ENCODE data around the gene COL4A2.
A peak's percentile ranks its signal among the peaks of the same experiment; 100 is the strongest.

The COL4A2 gene

GRCh38 chr13:110341445-110342244, 34.6 kb downstream of the COL4A2 start:
- DNase-seq = no peak

DNA sequence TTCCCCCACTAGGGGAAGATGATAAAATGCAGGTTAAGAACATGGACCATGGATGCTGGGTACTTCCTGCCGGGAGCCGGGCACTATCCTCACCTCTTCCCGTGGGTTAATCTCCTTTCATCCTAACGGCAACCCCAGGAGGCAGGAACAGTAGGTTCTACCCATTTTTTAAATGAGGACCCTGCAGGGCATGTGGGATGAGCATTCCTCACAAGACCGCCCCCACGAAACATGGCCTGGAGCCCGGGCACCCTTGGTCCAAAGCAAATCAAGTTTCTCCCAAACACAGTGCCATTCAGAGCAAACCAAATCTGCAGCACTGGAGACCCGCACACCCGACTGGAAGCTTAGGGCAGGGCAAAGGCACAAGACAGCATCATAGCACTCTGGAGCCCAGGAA, 35.4 kb downstream of the COL4A2 start:
- no peak for DNase-seq

DNA sequence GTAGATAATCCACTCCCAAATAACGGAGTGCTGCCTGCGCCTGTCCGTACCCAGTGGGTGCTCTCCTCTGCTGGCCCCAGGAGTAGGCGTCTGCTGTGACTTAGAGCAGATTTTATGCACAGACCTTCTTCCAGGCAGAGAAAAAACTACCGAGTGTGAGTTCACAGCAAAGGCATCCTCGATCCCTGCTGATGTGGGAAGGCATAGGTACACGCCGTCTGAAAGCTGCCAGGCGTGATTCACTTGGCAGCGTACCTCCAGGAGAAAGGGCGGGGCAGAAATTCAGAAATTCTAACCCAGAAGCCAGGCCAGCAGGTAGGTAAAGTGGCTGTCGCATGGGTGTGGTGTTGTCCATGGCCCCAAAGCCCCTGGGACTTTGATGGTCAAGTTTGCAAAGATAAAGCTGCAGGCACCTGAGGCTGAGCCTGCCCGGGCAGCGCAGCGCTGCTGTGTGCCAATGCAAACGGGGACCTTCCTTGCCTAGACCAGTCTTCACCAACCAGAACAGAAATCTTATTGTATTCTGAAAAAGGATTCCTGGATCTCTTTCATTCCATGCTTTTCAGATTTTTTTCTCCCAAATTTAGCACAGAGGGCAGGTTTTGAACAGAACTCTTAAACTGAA, 36.3 kb downstream of the COL4A2 start:
- DNase-seq = no peak

GRCh38 chr13:110344320-110344719, 37.2 kb downstream of the COL4A2 start:
- DNase-seq = no peak

DNA sequence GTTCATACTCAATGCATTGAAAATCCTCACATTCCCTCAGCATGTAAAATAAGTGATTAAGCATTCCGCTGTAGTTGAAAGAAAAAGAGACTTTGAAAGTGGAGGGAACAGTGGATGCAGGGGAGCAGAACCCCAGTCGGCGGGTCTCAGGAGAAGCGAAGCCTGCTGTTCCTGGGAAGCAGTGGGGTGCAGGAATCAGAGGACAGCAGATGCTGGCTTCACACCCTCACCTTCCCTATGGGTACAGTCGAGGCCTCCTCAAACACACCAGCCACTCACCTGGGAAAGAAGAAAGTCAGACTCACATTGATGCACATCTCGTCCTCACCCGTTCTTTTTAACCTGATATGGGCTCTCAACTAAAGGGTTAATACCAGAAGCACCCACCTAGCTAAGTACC, 38.2 kb downstream of the COL4A2 start:
- no peak for DNase-seq

- no peak for DNase-seq
Observed at GRCh38 chr13:110345701-110346100, 38.6 kb downstream of the COL4A2 start.

DNA sequence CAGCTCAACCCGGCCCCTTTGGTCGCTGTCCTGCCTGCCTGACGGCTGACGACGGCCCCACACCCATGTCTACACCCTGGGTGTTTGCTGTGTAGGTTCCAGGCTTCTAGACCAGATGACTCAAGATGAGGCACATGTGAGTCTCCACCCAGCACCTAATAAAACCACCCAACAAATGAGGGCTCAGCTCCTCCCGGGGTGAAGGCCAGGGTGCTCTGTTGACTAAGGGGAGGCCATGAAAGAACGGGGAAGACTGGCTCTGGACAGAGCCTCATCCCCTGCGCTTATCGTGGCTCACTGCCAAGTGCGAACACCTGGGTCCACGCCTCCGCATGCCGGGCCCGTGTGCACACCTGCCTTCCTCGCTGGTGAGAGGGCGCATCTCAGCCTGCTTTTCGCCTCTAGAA, 39.6 kb downstream of the COL4A2 start:
- no peak for DNase-seq

- DNase-seq = no peak
Observed at GRCh38 chr13:110347088-110347487, 40.0 kb downstream of the COL4A2 start.

DNA sequence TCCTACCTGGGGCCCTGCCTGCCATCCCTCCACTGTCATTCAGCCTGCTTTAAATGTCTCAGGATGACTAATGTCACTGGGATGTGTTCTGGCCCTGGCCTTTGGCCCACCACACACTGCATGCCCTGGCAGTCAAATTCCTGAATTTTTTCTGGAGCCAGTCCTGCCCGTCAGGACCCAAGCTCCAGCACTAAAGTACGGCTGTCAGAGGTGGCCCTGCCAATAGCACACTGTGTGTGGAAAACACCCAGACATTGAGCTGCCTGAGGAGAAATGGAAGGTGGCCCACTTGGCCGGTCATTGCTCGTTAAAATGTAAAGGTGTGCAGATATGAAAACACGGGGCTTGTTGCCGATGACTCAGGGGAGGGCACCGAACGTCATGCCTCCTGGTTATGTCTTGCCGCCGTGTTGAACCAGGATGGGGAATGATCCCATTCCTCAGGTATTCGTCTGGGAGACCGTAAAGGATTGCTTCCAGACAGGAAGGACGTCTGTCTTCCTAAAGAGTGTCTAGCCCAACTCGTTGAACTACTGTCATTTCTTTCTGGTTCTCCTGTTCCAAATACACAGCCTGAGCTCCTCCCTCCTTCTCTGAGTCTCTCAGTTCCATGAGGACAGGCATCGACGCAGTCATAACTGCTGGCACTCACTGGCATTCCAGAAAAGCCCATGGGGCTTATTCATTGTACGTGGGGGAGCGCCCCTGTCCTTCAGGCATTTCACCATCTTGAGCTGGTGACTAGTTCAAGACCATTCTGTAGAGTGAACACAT, 40.6 kb downstream of the COL4A2 start:
- DNase-seq = no peak

- no peak for DNase-seq
Observed at GRCh38 chr13:110348309-110349105, 41.4 kb downstream of the COL4A2 start.

DNA sequence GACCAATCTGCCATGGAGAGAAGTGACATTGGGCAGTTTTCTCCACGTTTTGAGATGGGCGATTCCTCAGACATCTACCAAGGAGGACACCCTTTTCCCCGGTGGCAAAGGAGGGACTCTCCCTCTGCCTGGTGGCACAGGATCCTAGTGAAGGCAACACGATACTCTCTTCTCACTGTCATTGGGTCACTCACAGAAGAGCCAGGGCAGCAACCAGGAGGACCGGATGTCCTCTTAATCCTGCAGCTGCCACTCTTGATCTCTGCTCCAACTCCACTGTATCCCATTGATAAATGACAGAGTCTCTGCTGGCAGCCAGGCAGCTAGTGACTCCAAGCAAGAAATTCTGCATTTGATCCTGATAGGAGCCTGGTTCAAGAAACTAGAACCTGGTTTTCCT, 42.2 kb downstream of the COL4A2 start:
- no peak for DNase-seq

DNA sequence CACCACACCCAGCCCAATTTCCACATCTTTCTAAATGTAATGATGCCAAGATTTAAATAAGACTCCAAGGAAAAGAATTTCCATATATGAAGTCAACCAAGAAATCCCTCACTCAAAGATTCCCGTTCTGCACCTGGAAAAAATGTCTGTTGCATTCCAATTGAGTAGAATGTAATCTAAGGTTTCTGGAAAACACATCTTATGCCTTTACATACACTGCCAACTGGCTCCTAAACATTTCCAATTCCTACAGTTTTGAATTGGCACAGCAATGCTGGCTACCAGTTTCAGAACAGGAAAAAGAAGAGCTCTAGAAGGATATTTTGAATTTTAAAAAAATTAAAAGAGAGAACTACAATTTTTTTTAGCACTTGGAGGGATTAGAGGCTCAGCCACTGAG, 43.0 kb downstream of the COL4A2 start:
- no peak for DNase-seq

GRCh38 chr13:110350509-110350908, 43.4 kb downstream of the COL4A2 start:
- DNase-seq = no peak

DNA sequence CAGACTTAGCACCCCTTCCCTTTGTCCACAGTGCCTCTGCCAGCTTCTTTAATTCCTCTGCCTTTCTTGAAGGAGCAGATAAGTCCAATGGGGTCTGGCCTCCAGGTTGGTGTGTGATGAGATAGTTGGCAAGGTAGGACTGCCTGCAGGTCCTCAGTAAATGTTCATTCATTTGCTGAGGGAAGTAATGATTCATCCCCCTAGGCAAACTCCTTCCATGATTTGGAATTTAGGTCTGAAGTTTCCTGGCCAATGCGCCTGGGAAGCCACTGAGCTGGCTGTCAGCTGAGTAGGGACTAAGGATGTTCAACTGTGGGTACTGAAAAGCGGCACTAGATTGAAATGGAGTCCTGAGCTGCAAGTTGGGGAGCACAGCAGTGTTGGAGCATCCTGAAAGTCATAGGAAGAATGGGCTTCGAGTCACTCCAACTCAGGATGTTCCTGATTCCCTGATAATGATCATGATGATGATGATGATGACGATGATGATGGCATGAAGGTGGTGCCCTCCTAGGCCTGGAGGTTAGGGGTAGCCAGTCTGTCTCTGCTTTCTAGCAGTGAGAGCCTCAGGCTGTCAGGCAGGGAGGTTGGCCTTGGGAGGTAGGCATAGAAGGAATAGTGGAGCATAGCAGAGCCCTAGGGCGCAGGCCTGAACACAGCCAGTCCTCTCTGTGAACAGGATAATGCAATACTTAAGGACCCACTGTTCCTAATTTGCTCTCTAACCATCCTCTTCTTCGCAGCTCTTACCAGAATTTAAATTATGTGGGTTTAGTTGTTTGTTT, 44.7 kb downstream of the COL4A2 start:
- DNase-seq = no peak

- peak; percentile 11 for DNase-seq
Observed at GRCh38 chr13:110352735-110353134, 45.7 kb downstream of the COL4A2 start.

- DNase-seq = no peak
Observed at GRCh38 chr13:110353339-110353977, 46.4 kb downstream of the COL4A2 start.

- no peak for DNase-seq
Observed at GRCh38 chr13:110354123-110354627, 47.1 kb downstream of the COL4A2 start.

DNA sequence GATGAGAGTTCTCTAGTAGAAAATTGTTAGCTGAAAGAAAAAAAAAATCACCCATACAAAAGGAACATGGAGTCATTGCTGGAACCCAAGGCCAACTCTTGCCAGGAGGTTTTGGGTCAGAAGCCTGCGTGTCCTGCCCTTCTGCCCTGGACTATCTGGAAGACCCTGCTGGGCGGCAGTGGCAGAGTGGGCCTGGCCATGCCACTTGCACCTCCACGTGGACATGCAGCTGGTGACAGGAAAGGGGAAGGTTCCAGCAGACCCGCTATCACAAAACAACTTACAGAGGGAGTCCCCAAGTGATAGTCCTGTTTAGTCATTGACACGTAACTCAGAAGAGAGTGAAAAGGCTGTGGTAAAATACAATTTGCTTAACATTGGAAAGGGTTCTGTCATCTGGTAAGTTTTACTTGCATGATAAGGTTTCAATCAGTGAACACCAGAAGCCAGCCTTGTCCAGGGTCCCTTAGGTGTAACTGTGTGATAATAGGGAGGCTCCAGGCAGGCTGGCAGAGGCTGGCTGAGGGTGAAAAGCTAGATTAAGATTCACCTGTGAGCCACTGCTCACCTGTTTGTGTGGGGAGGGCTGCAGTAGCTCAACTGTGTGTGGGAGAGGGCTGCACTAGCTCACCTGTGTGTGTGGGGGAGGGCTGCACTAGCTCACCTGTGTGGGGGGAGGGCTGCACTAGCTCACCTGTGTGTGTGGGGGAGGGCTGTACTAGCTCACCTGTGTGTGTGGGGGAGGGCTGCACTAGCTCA, 47.8 kb downstream of the COL4A2 start:
- DNase-seq = peak; percentile 18

DNA sequence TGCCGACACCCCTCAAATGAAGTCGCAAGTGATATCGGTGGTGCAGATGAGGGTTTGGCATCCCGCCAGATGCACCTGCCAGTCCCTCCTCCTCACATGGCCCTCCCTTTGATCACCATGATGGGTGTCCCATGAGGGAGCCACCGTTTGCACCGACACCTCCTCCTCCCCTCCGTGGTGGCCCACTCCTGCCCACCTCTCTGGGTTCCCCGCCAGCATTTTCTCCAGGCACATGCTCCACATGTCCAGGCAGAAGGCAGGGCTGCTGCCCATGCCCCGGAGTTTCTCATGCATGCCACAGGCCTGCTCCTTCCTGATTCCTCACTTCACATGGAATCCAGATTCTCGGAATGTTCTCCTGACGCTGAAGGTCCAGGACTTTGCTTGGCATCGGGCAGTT, 49.3 kb downstream of the COL4A2 start:
- no peak for DNase-seq

GRCh38 chr13:110358381-110358780, 51.3 kb downstream of the COL4A2 start:
- DNase-seq = no peak

GRCh38 chr13:110359840-110360301, 52.8 kb downstream of the COL4A2 start:
- DNase-seq = no peak
